Inflammatory macrophage treated with lipopolysaccharide for 4 hours (primary cell): ENCODE results near the gene MAPK7.
A peak's percentile ranks its signal among the peaks of the same experiment; 100 is the strongest.

Source experiments
- DNase-seq: peaks from one replicate; pipeline ENCODE4 v3.0.0-alpha.2; 2020

The MAPK7 gene

DNA sequence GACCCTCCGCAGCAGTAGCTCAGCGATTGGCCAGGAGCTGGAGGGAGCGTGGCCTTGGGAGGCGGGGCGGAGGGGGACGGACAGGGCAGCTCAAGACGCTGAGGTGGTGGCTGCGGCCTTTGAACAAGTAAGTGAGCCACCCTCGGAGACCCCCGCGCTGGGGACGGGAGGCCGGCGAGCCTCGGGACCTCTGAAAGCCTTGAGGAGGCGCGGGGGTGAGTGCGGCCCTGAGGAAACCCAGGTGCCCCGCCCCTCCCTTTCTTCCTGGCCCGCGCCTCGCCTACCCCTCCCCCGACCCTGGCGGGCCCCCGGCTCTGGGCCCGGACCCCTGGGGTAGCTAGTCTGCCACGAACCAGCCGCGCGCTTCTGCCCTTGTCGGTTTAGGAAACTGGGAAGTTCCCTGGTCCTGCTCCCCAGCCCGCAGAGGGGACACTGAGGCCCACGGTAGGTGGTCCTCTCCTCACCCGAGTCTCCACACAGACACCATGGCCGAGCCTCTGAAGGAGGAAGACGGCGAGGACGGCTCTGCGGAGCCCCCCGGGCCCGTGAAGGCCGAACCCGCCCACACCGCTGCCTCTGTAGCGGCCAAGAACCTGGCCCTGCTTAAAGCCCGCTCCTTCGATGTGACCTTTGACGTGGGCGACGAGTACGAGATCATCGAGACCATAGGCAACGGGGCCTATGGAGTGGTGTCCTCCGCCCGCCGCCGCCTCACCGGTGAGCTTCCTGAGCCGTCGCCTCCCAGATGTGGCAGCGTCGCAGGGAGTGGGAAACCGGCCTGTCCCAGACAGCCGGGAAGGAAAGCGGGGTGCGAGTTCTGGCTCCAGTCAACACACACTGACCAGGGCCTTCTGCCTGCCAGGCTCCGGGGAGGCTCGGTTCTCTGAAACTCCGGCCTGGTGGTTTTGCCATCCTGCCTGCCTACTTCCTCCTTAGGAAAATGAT is at the start of gene MAPK7:
TSS of gene MAPK7 (plus strand) at position 83 of the 945 bp plus-strand sequence. CDS start at position 486, 403 bp downstream.
- DNase-seq = peak; percentile 37

DNA sequence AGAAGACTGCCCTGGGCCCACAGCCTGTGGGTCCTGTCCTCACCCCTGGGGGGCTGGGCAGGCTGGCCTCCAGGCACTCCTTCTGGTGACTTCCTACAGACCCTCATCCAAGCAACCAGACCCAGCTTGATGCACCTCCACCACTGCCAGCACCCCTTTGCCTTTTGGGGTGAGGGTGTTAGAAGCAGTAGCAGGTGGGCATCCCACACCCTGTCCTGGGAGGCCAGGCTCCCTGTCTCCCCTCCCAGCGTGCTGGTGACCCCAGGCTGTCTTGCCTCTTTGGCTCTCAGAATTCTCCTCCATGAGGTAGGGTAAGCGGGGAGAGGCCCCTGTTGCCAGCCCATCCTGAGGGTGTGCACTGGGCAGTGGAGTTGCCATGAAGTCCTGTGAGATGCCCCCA is 49.2 kb upstream of the MAPK7 start:
- no peak for DNase-seq

DNA sequence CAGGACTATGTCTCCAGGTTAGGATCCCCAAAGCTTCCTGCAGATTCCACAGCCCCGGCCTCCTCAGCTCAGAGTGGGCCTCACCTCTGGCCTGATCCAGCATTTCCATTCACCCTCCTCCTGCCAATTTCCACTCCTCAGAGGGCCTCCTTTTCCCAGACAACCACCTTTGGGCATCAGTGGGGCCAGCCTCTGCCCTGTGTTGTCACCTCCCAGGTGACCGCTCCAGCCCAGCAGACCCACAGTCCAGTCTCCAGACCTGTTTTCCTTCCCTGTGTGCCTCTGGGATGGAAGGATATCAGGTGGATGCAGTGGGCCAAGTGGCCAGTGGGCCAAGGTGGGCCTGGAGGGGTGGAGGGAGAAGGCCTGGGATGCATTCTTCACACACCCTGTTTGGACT is 48.5 kb upstream of the MAPK7 start:
- no peak for DNase-seq

DNA sequence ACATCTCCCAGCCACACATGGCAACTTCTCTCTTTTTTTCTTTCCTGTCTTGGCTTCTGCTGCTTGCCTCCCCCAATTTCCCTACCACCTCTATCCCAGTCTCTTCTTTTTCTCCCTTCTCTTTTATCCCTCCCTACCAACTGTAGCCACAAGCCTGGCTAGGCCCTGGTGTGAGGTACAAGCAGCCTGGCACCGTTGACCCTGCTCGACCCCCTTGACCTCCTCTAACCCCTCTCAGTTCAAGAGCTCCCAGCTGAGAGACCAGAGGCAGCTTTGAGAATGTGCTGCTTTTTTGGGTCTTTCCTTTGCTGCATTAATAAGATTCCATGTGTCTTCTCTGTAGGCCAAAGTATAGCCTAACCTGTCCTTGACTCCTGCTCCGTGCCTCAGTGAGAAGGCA is 48.0 kb upstream of the MAPK7 start:
- no peak for DNase-seq

DNA sequence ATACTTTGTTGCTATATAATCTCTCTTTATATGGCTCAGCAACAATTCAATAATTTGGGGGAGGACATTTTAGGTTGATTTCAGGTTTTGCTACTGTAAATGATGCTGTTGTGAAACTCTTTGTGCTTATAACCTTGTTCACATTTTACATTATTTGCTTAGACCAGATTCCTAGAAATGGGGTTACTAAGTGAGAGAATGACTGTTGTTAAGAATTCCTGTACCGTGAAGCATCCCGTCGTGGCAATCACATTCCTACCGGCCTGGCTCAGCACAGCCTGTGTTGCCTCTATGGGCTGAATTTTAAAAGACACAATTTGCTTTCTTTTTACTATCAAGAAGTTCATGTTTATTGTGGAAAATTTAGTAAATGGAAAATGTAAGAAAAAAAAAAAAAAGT is 47.2 kb upstream of the MAPK7 start:
- no peak for DNase-seq

DNA sequence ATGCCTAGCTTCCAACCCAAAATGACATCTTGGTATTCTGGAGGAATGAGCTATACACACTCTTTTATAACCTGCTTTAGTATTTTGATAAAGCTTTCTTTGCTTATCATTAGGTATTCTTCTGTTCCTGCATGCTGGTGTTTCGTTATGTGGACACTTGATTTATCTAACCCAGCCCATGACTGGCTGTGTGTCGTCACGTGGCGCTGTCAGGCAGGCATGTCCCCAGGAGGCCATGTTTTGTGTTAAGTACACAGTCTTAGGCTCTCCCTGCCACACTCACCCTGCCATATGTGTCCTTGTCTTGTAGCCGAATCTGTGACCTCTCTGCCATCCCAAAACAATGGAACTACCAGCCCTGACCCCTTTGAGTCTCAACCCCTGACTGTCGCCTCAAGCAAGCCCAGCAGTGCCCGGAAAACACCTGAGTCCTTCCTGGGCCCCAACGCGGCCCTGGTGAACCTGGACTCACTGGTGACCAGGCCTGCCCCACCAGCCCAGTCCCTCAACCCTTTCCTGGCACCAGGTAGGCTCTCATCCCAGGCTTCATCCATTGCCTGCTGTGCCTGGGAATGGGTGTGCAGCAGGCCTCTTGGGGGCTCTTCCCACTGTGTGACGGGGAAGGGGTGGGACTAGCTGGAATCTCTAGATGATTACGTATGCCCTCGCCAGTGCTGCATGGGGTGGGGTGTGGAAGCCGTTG is 46.6 kb upstream of the MAPK7 start:
- no peak for DNase-seq

DNA sequence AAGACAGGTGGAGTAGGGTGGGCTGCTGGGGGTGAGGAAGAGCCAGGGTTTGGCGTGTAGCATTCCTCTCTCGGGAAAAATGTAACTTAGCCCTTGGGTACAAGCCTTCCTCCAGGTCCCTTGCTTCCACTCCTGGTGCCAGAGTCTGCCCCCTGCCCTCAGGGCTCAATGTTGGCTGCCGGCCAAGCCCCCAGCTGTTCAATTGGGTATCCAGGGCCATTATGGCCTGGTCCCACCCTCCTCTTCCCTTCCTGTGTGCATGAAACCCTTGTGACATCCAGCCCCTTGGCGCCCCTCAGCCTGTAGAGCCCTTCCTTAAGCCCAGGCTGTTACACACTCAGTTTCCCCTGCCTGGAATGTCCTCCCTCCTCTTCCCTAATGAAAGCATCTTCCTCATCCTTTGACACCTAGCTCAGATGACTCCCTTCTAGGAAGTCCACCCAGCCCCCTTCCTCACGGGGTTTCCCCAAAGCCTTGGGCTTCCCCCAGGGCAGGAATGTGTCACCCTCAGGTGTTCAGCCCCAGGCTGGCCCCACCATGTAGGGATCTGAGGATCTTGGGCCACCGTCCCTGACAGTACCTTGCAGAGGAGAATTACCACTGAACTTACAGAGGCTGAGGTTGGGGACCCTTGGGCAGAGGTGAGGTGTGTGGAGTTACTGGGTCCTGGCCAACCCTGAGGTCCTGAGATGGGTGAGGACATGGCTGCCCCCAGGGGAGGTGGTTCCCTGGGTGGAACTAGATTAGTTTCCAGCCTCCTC is 45.7 kb upstream of the MAPK7 start:
- no peak for DNase-seq

DNA sequence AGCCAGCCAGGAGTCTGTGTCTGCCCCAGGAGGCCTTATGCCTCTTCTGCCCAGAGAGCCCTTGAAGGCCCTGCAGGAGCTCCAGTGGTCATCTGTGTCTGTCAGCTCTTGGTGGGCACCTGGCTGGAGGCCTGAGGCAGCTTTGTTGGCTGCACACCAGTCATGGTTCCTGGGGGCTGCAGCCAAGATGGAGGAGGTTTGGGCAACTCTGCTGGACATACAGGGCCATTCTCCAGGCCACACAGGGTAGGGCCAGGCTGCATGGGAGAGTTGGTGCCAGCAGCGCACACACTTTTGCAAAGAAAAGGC is 45.2 kb upstream of the MAPK7 start:
- no peak for DNase-seq

DNA sequence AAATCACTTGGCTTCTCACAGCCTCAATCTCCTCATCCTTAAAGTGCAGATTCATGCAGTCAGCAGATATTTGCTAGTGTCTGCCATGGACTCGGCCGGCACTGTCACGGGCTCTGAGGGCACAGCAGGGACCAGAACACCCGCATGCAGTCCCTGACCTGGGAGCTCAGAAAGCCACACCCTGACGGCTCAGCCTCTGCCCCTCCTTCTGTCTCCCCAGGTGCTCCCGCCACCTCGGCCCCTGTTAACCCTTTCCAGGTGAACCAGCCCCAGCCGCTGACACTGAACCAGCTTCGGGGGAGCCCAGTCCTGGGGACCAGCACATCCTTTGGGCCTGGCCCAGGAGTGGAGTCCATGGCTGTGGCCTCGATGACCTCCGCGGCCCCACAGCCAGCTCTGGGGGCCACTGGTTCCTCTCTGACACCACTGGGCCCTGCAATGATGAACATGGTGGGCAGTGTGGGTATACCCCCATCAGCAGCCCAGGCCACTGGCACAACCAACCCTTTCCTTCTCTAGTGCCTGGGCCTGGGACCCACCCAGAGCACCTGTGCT is 44.5 kb upstream of the MAPK7 start:
- DNase-seq = no peak

DNA sequence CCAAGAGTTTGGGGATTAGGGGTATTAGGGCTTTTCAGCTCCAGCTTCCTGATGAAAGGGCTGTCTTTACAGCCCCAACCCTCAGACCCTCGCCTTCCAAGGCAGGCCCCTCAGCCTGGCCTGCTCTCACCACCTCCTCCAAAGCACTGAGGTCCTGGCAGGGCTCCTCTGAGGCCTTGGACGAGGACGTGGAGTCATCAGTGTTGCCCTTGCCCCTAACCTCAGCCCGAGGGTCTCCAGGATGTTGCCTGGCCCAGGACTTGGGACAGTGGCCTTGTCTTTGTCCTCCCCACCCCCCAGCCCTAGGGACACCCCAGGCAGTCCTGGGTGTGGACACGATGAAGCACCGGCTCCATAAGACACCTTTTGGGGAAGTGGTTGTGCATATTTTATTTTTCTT is 44.0 kb upstream of the MAPK7 start:
- no peak for DNase-seq

DNA sequence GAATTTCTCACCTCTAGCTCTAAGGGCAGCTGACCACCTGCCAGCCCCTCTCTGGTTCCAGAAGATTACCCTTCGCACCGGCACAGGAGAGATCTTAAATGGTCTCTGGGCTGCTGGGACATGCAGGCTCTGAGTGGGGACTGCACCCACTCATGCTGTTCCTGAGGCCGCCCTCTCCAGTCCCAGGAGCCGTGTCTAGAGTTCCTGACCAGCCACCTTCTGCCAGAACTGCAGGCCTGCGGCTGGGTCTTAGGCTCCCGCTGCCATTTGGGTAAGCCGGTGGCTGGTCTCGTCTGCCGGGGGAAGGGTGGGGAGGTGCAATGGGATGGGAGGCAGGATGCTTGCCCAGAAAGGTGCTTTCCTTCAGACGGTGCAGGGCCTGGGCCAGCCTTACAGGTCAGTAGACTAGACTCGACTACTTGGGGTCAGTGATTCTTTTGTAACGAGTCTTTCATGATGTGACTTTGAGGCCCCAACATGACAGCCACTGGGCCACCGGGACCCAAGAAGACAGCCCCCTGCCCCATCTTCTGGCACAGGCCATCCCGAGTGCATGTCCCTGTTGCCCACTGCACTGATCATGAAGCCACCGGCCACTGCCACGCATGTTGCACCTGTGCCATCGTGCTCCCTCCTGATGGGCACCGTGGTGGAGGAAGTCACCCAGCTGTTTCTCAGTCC is 42.2 kb upstream of the MAPK7 start:
- no peak for DNase-seq

DNA sequence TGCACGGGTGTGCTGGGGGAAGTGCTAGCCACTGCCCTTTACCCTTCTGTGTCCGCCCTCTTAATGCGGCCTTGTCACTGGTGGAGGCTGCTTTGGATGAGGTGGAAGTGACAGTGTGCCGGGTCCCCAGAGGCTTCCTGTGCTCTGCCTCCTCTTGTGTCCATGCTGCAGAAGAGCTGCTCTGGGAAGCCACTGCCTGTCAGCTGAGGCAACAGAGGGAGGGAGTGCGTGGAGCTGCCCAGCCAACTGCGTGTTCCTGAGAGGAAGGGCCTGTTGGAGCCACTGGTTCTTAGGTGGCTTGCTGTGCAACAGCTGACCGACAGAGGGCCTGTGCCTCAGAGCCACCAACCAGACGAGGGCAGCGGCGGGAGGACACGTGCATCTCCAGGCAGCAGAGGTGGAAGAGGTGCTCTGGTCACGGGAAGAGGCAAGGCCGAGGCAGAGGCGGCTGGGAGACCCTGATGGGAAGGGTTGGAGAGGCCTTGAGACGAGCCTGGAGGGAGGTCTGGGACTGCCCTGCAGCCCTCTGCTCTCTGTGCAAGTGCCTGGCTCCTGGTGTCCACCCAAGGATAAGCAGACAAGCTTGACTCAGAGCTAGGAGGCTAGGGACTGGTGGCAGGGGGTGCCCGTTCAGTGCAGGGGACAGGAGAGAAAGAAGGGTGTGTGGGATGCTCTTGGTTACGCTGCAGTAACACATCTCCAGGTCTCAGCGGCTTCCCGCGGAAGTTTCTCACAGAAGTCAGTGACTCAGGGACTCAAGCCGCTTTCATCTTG is 41.2 kb upstream of the MAPK7 start:
- DNase-seq = no peak

DNA sequence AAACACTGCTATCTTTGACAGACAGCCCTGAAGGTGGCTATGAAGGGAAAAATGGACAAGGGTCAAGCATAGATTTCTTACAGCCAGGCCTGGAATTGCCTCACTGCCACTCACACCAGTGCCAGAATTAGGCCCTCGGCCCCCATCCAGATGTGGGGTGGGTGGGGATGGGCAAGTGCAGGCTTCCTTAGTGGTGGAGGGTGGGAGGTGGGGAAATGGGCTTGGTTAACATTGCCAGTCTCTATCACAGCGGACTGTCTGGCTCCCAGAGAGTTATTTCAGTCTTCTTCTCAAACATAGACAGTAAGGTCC is 40.6 kb upstream of the MAPK7 start:
- no peak for DNase-seq

DNA sequence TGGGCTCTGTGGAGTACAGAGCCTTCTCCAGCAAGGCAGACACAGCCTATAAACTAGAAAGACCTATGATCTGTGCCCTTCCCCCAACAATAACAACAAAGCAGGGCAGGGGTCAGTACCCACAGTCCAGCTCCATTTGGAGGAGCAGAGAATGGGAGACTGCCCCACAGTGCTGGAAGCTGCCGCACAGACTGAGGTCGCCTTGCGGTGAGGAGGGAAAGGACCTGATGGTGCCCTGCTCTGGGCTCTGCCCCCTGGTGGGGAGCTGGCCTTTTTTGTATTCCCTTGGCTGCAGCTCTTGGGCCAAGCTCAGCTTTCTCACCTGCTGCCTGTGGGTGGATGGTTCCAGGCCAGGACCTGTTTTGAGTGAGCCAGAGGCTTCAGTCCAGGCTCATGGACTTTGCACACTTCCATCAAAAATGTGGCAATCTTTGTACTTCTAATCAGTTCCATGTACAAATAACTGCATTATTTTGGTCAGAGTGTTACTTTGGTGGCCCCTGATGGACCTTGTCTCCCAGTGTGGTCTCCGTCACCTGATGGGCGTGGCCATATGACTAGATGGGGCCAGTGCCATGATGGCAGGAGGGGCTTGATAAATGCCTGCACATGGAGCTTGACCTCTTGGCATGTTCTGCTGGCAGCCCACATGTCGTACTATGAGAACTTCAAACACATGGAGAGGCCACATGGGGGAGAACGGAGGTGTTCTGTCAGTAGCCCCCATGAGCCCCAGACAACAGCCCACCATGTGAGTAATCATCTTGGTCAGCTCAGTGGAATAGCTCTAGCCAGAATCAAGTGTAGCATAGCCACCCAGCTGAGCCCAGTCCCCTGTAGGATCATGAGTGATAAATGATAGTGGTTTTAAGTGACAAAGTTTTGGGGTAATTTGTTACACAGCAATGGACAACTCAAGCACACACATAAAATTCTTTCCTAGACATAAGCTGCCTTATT is 40.0 kb upstream of the MAPK7 start:
- DNase-seq = peak; percentile 74

DNA sequence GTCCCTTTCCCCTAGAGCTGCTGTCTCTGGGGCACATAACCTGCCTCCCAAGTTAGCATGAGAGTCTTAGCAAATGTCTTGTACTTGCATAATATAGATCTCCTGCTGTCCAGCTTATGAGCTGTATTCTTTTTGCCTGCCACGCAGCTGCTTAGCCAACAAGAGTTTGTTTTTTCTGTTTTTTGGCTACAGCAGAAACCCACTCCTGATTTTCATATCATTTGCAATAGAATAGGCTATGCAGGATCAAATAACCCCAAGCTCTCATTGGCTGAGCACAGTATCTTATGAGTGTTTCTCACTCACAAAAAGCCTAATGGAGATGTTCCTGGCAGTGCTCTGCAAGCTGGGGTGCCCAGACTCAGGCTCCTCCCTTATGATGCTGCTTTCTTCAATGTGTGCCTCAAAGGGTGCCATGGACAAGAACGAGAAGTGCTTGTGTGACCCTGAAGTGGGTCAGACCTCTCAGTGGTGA is 38.9 kb upstream of the MAPK7 start:
- DNase-seq = no peak

DNA sequence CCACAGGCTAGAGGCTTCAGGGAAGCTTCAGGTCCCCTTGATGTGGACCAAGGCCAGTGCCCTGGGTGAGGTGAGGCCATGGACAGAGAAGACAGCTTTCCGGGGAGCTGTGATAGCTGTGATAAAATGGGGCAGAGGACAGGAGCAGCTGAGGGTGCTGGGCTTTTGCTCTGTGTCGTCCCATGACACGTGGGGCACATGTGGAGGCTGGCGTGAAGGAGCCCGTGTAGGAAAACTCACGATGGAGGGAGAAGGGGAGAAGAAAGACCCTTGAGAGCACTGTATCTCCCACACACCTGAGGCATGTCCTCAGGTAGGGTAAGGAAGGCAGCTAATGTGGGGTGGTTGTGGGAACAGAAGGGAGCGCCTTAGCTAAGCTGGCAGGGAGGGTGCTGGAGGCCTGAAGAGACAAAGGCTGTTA is 37.1 kb upstream of the MAPK7 start:
- DNase-seq = no peak

DNA sequence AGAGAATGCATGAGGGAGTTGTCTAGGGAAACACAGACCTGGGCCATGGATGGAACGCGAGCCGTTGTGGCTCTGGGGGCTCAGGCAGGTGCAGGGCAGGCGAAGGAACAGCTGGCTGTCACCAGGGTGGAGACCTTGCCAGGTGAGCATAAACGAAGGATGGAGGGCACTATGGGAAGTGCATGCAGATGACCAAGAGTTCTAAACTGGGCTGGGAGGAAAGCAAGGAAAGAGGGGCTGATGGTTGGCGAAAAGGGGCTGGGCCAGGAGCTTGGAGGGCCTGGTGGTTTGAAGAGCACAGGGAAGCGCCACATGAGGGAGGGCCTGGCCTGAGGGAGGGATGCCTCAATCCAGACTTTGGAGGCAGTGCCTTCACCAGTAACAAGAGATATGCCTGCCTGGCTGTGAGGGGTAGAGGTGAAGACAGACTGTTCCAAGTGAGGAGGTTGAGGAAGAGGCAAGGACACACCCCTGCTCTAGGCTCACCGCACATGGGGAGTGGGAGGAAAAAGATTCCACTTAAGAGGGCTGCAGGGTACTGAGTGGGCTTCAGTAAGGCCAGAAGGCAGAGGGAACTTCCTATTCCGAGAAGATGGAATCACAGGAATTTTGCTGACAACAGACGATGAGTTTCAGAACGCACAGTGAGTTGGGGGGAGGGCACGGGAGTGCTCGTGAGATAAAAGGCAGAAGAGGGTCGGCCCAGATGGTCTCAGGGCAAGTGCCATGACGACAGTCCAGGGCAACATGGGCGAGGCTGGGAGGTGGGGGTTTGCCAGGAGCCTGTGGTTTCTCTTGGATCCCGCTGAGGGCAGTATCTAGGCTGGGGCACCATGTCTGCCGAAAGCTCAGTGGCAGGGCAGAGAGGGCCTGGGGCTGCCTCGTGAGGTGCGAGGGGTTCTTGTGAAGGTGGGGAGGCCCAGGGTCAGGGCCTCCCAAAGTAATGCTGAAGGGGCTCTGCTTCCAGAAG is 36.4 kb upstream of the MAPK7 start:
- no peak for DNase-seq

DNA sequence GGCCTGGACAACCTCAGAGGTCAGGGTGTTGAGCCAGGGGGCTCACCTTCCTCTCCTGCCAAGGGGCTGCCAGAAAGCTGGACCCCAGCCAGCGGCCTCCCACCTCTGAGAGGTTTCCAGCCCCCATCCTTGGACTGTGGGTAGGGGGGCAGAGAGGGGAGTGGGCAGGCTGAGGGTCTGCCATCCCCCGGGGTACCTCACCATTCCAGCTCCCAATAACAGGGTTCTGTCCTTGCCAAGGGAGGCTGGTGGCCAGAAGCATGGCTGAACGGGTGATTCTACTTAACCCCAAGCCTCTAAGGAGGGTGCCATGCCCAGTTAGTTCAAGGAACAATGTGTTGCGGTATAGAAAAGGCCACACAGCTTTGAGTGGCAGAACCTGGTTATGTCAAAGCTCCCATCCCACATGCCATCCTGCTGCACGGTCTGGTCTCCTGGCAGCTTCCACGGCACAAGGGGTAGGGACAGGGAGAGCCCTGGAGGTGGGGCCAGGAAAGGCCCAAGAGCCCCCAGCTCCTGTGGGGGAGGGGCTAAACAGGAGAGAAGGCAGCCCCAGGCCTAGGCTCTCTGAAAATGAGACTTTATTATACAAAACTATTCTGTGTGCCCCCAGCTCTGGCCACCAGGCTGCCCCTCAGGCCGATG is 35.6 kb upstream of the MAPK7 start:
- no peak for DNase-seq

DNA sequence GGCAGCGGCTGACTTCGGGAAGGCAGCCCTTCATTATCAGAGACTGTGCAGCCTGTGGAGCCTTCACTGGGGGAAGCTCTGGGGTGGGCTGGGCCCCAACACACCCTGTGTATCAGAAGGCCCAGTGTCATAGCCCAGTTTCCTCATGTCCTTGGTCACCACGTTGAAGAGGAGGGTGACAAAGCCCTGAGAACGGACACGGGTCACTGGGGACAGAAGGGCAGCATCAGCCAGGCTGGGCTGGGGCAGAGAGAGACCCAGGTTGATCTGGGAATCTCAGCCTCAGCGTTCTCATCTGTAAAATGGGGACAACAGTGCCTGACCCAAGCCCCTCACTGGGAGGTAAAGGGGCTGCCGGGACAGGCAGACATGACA is 35.1 kb upstream of the MAPK7 start:
- DNase-seq = no peak
